Tibial nerve (tissue), 3 donors: ENCODE results near the gene DDX25.

Experiments
- POLR2A ChIP-seq, 2 donors: fragments of 450-650 bp; IDR thresholded peaks; one replicate each; pipeline ENCODE4 v1.6.1; 2017; ENCODE audit warnings: antibody characterized with exemption in 2 of 2, mild to moderate bottlenecking in 2 of 2, moderate library complexity in 2 of 2
- TF ChIP-seq, protein P1 (sequence below), 5 experiments: fragments of 200-600 bp in 3 of 5; fragments of 450-650 bp in 2 of 5; sonication (generic) in 3 of 5; IDR thresholded peaks; one replicate each; pipeline ENCODE4 v1.5.1; 2016 to 2019; ENCODE audit warnings: antibody characterized with exemption in 5 of 5, mild to moderate bottlenecking in 3 of 5, moderate library complexity in 2 of 5

DNA sequence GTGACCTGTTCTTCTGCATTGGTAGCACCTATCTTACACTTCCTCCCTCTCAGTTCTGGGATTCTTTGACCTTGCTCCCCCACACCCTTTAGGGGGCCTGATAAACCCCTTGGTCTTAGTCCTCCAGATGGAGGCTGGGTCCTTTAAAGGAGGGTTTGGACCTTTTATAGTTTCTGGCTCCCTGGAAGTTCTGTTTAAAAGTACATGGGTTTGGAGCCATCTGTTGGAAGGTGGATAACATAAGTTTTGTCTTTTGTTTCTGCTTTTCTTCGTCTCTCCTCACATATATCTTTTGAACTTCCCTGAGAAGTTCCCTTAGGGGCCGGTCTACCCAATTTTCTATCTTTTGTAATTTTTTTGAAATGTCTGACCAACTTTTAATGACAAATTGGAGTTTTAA is 34.8 kb upstream of the DDX25 start:
- TF ChIP-seq, protein P1, sequence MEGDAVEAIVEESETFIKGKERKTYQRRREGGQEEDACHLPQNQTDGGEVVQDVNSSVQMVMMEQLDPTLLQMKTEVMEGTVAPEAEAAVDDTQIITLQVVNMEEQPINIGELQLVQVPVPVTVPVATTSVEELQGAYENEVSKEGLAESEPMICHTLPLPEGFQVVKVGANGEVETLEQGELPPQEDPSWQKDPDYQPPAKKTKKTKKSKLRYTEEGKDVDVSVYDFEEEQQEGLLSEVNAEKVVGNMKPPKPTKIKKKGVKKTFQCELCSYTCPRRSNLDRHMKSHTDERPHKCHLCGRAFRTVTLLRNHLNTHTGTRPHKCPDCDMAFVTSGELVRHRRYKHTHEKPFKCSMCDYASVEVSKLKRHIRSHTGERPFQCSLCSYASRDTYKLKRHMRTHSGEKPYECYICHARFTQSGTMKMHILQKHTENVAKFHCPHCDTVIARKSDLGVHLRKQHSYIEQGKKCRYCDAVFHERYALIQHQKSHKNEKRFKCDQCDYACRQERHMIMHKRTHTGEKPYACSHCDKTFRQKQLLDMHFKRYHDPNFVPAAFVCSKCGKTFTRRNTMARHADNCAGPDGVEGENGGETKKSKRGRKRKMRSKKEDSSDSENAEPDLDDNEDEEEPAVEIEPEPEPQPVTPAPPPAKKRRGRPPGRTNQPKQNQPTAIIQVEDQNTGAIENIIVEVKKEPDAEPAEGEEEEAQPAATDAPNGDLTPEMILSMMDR (IDR thresholded peaks at IDR 0.05) = no peak
- no peak for TF ChIP-seq POLR2A (IDR thresholded peaks at IDR 0.05)
